NCI-H526 (cell line): ENCODE data around the gene COL8A1.
"Not testable (repeated sequence)": the region's sequence is repeated elsewhere in the genome, so short reads cannot be mapped to it uniquely, and the experiment has no call there.

Experiments used
- DNase-seq, 2 experiments: peaks; one replicate each; lab custom pipeline; 2025; lab: John Stamatoyannopoulos, UW

The COL8A1 gene

DNA sequence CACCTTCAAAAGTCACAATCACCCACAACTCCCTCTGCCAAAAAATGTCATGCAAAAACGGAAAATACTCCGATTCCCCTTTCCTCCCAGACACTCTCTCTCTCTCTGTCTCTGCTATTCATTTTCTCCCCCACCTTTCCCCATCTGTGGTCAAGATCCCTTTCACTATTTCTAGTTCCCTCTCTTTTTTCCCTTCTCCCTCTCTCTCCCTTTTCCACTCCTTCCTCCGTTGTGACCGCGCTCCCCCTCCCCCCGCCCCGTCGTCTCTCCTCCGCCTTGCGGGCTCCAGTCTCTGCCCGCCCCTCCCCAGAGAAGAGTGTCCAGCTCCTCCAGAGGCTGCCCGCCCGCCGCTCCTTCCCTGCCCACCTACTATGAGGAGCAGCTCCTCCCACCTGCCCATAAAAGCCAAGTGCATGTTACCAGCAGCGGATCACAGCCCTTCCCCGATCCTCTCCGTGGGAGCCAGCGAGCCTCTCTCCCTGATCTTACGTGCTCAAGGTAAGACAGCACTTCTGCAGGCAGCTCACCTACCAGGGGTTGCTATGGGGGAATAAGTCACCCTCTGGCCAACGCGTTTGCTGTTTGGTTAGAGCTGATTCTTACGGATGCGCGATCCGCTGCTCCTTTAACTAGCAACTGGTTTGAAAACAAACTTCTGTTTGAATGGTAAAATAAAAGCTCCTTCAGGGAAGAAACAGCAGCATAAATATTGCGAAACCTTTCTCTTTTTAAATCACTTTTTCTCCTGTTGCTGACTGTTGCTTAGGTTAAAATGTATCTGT lies at the start of gene COL8A1:
TSS of gene COL8A1 (plus strand) at position 428 of the 782 bp plus-strand sequence. CDS start 152,089 bp downstream, outside the sequence.
- DNase-seq, result no peak

DNA sequence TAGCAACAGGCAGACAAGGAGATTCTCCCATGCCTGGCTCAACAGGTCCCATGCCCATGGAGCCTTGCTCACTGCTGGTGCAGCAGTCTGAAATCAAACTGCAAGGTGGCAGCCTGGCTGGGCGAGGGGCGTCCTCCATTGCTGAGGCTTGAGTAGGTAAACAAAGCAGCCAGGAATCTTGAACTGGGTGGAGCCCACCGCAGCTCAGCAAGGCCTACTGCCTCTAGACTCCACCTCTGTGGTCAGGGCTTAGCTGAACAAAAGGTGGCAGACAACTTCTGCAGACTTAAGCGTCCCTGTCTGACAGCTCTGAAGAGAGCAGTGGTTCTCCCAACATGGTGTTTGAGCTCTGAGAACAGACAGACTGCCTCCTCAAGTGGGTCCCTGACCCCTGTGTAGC lies 49.2 kb upstream of the COL8A1 start:
- DNase-seq, result not testable (repeated sequence)

DNA sequence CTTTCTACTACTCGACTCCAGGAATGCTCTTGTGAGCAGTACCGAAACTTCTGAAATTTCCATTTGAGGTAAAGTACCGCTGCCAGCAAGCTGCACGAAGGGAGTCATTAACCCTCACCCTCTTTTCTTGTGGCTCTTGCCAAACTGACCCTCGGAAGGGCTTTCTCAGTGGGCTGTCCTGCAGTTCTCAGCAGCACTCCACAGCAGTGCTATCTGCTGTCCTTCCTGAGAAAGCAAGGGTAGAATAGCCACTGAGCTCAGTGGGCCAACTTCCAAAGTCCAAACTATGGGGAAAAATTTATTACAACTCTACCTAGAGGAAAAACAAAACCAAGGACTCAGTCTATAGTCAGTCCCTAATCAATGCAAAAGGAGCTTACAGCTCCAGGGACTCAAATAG lies 38.5 kb upstream of the COL8A1 start:
- no peak for DNase-seq

DNA sequence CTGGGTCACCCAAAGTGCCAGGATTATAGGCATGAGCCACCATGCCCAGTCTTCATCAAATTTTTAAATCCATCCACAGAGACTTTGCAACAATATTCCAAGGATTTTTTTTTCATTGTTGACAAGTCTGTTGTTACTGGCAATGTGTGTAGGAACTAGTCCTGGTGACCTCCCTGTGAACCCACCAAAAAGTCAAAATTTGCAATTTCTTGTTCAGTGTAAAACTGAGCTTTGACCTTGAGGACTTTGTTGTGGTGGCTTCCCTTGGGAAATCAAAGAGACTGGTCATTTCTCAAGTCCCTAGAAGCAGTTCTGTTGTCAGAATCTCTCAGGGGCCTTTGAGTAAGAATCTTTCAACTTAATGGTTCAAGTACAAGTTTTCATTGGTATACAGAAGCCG lies 36.9 kb upstream of the COL8A1 start:
- no peak for DNase-seq

DNA sequence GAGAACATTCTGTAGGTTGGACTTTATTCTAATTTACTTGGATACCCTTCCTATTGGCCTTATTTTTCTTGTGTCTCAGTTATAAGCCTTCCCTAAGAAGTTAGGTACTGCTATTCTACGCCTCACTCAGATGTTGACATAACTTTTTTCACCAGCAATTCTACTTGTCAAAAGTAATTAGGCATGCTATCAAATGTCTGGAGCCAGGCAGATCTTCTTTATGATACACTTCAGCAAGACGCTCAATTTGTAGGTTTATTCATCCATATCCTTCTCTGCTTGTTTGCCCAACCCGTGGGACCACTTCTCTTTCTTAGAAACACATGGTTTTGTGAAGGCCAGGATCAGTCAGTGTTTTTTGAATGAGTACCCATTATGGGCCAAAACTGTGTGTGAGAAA lies 36.2 kb upstream of the COL8A1 start:
- no peak for DNase-seq

DNA sequence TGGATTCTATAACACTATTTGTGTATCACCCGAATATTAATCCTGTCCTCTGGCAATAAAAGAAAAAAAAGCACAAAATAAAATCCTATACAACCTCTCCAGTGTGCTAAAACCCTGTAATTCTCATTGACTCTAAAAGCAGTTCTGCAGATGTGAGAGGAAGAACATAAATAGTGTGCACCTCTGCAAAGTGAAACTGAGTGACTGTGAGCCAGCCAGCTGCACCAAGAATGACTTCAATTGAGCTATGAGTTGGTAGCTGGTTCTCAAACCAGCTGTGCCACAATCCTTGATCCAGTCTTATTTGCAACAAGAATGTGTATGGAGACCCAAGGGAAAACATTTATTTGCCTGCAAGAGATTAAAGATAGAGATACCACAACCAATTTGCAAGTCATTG lies 31.2 kb upstream of the COL8A1 start:
- no peak for DNase-seq

DNA sequence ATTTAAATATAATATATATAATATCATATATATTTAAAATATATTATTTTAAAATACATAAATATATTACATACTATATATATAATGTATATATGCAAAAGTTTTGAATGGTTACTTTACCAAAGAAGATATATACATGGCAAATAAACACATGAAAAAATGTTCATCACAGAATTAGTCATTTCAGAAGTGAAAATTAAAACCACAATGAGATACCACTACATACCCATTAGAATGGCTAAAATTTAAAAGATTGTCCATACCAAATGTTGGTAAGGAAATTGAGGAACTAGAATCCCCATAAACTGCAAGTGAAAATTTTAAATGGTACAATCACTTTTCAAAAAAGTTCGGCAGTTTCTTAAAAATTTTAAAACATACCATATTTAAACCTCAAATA lies 23.6 kb upstream of the COL8A1 start:
- DNase-seq, result no peak

DNA sequence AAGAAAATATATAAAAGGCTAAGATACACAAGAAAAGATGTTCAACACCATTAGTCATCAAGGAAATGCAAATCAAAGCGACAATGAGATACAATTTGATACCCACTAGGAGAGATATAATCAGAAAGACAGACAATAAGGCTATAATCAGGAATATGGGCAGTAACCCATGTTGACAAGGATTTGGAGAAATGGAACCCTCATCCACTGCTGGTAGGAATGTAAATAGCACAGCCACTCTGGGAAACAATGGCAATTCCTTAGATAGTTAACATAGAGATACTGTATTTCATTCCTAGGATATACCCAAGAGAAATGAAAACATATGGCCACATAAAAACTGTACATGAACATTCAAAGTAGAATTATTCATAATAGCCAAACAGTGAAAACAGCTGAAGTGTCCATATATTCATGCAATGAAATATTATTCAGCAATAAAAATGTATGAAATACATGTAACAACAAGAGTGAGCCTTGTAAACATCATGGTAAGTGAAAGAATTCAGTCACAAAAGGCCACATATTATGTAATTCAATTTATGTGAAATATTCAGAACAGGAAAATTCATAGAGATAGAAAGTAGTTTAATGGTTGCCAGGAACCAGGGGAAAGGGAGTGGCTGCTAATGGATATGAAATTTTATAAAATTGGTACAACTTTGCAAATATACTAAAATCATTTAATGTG lies 18.2 kb upstream of the COL8A1 start:
- no peak for DNase-seq

DNA sequence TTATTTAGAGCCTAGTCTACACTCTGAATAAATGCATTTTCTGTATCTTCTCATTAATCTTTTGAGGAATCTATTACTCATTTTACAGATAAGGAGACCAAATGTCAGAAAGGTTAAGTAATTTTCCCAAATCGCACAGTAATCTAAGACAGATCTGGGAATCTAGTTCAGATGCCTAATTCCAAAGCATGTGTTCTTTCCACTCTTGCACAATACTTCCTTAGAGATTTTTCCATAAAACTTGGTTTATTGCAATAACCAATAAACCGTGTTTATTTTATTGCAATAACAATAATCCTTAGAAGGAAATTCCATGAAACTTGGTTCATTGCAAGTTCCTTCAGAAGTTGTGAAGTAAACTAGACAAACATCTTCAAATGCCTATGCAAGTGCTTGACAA lies 17.4 kb upstream of the COL8A1 start:
- DNase-seq, result no peak

DNA sequence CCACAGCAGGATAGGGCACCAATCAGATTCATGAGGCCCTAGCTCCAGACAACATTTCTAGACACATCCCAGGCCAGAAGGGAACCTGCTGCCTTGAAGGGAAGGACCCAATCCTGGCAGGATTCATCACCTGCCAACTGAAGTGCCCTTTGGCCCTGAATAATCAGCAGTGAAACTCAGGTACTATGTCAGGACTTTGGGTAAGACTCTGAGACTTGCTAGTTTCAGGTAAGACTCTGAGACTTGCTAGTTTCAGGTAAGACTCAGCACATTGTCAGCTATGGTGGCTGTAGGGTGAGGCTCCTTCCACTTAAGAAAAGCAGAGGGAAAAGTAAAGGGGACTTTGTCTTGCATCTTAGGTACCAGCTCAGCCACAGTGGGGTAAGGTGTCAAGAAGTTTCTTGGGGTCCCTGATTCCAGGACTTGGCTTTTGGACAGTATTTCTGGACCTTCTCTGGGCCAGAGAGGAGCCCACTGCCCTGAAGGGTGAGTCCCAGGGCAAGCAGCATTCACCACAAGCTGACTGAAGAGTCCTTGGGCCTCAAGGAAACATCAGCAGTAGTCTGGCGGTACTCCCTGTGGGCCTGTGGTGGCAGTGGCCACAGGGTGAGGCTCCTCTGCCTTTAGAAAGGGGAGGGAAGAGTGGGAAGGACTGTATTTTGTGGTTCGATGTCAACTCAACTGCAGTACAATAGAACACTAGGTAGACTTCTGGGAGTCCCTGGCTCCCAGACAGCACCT lies 13.7 kb upstream of the COL8A1 start:
- DNase-seq, result no peak

DNA sequence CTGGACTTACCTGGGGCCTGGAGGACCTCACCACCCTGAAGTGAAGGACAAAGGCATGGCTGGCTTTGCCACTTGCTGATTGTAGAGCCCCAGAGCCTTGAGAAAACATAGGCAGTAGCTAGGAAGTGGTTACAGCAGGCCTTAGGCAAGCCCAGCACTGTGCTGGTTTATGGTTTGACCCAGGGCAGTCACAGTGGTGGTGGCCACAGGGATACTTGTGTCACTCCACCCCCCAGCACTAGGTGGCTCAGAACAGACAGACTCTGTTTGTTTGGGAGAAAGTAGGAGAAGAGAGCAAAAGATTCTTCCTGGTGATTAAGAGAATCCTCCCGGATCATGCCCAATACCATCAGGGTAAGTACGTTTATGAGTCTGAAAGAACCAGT lies 13.2 kb upstream of the COL8A1 start:
- no peak for DNase-seq

DNA sequence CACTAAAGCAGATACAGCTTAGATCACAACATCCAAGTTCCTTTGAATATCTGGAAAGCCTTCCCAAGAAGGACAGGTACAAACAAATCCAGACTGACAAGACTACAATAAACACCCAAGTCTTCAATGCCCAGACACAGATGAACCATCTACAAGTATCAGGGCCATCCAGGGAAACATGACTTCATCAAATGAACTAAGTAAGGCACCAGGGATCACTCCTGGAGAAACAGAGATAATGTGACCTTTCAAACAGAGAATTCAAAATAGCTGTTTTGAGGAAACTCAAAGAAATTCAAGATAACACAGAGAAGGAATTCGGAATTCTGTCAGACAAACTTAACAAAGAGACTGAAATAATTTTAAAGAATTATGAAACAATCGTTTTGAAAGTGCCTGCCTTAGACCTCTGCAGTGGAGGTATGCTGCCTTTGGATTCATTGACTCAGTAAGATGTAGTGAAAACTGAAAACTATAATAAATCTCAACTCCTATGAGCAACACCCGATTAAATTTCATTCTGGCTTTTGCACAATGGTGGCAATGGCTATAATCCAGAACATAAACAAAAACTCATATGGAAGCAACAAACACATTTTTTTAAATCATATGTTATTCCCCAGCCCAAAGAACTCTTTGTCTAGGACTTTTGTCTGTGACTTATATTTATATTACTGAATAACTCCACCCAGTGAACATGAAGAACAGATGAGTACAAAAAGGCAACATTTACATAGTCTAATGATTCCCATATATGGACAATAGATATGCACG lies 12.6 kb upstream of the COL8A1 start:
- no peak for DNase-seq

DNA sequence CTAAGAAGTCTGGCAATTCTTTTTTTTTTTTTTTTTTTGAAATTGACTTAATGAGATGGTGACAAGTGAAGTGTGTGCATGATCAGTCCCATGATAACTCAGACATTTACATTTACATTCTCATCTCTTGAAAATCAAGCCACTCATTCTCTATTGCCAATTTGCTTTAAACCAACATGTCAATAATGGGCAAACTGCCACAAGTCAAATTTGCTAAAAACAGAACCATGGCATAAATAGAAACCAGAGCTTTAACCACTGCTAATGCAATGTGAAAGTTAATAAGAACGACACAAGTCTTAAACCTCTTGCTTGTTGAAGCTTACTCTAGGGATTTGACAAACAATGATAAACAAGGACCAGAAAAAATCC lies 12.0 kb upstream of the COL8A1 start:
- DNase-seq, result no peak

DNA sequence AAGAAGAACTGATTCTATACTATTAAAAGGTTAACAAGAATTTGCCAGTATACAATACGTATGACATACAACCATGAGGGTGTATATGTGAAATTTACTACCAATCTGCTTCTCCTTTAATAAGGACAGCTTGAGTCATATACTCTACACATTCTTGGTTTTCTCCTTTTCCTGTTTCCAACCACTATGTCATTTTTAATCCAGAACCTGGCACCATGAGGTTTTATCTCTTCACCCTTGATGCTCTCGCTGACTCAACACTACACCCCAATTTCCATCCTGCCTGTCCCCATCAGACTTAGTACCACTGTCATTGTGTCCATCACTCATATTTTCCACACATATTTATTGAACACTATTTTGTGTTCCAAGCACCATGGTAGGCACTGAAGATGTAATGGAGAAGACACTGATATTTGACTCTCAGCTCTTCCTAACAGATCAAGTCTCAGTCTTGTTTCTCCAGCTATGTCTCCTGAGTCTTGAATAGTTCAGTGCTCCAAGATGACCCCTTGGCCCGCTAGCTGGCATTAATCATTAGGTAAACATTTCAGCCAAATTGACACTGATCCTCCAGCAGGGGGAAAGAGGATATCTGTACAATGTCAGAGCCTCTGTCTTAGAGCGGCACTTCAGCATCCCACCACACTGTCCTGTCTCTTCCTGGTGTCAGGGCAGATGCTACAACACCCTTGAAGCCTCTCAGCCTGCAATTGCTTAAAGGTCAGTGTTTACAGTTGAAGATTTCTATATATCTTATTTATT lies 11.2 kb upstream of the COL8A1 start:
- DNase-seq, result no peak

DNA sequence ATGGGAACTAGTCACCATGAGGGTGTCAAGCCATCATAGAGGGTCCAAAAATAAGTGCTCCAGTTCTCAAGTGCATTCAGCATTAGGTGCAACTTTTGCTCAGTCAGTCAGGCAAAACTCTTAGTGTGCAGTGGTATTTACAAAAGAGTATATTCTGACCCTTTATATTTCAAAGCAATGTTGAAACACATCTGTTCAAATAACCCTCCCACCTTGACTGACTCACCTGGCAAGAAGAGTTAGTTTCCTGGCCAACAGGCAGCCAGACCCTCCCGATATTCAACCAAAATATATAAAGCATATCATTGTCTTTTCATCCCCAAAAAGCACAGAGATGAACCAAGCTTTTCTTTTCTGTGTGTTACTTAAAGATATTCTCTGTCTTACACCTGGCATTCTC lies 7.6 kb upstream of the COL8A1 start:
- DNase-seq, result no peak

DNA sequence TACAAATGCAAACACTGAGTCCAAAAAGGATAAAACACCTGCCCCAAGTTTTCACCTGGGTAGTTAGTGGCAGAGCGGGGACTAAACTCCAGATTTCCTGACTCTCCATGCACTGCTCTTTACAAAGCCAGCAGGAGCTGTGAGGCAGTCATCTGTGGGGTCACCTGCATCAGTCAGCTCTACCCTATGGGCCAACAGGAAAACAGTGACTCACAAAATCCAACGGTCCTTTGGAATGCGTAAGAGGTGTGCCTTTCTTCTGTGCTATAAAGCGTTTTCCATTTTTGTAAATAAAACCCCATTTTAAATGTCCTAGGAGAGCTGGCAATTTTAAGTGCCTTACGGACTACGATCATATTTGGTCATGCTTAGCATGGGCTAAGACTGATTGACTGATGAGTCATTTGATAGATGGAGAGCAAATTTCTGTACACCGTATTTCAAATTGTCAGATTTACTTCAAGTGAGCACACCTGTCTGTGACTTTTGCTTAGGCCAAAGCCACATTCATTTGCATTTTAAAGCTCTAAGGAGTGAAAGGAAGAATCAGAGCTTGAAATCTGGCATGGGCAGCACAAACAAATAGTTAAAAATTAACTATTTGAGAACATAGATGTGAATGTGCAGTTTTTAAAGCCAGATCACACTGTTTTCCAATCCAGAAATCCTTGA lies 4.4 kb upstream of the COL8A1 start:
- no peak for DNase-seq

DNA sequence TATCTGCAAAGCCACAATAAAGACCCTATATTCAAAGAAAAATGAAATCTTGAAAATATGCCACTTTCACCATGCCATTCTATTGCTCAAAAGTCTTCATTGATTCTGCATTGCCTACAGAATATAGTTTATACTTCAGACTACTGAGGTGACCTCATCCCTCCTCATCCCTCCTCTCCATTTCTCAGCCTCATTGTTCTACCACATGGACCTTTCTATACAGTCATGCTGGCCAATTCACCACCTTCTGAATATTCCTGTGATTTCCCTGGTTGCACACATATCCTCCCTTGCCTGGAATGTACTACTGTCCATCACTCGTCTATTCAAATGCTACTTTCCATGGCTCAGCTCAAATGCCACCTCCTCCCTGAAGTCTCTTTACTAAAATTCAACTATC lies 3.5 kb upstream of the COL8A1 start:
- no peak for DNase-seq

DNA sequence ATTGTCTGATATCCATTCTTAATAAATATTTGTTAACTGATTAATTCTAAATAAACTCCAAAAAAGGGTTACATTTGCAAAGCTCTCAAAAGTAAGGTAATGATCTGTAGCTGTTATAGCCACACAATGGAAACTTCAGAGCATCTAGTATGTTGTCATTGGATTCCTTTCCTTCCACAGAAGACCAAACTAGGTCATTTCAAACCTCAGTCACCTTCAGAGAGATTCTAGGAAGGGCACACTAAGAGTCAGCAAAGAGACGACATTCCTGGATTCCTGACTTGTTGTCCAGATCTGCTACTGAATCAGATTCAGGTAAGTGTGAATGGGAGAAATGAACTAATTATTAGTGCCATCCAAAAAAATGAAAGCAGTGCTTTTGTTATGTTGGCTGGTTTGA lies 3.0 kb upstream of the COL8A1 start:
- DNase-seq, result no peak

DNA sequence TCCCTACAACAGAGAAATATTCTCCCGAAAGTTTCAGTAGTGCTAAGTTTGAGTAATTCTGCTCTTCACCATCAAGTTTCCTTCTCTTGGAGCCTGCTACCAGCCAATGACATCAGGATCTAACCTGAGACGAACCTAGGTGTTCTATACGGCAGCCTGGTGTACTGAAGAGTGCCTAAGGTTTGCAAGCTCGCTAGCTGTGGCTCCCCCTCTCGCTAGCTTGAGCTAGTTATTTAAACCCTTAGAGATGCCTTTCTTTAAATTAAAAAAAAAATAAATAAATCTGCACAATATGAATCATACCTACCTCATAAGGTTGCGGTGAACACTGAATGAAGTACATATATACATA lies 1.4 kb upstream of the COL8A1 start:
- no peak for DNase-seq

DNA sequence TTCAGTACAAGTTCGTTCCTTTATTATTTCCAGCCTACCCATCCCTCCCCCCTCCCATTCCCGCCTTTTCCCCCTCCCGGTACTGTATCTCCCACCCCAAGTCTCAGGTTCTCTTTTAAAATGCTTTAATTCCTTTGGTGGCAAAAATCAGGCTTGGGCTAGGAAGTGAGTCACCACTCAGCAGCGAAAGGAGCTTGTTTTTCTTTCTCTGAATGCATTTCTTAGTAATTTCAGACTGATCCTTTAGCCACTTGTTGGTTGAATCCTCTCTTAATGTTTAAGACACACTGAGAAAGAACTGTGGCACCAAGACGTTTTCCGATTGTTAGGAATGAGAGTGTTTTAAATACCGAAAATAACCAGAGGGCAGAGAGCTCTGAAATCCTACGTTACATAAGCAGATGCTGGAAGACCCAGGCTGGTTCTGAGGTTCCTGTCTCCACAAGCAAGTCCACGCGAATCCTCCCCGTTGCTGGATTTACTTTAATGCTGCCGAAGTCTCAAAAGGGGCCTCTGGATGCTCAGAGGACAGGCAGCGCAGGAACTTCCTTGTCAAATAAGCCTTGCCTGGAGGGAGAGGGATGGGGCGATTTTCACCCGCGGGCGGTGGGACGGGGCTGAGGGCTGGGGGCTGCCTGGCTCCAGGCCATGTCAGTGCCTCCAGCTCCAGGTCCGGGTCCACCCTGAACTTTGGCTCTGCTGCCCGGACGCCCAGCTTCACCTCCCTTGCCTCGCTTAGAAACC lies 854 bp upstream of the COL8A1 start:
- no peak for DNase-seq
